NT2/D1 (cell line): ENCODE results near the gene SPPL3.

Experiments
- SUZ12 ChIP-seq: IDR thresholded peaks from 2 replicates; pipeline ENCODE4 v1.6.1; 2011; ENCODE audit not compliant: insufficient read length, insufficient read depth; ENCODE audit errors: extremely low read depth
- YY1 ChIP-seq: IDR thresholded peaks from 2 replicates; pipeline ENCODE4 v1.6.1; 2011; ENCODE audit not compliant: insufficient read length, insufficient read depth

DNA sequence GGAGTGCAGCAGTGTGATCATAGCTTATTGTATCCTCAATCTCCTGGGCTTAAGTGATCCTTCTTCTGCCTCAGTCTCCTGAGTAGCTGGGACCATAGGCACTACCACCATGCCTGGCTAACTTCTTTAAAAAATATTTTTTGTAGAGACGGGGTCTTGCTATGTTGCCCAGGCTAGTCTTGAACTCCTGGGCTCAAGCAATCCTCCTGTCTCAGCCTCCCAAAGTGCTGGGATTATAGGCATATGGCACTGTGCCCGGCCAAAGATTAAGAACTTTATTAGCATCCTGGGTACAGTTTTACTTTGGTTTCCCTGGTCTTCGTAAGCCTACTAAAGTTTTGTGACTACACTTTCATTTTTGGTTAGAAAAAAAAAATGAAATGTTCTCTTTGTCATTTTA, 94.1 kb downstream of the SPPL3 start:
- no peak for TF ChIP-seq SUZ12
- no peak for TF ChIP-seq YY1
